Loucy (cell line): ENCODE measurements around the gene SLC15A3.

Source experiments
- H2AFZ ChIP-seq: fragments of 200-600 bp; sonication (generic); 2 replicates; pipeline ENCODE4 v1.6.0; 2016; ENCODE audit warnings: antibody characterized with exemption, mild to moderate bottlenecking, low read length, moderate library complexity
- H3F3A ChIP-seq: fragments of 200-600 bp; 2 replicates; pipeline ENCODE4 v1.6.0; 2016; ENCODE audit warnings: antibody characterized with exemption, low read depth, mild to moderate bottlenecking
- H3K27me3 ChIP-seq: fragments of 200-600 bp; sonication (generic); 2 replicates; pipeline ENCODE4 v1.6.1; 2014; ENCODE audit warnings: low read length, mild to moderate bottlenecking; ENCODE audit not compliant: insufficient read depth, poor library complexity, severe bottlenecking
- H3K36me3 ChIP-seq: fragments of 200-600 bp; sonication (generic); 2 replicates; pipeline ENCODE4 v1.6.1; 2016; ENCODE audit warnings: low read length; ENCODE audit not compliant: insufficient read depth
- H3K4me1 ChIP-seq: fragments of 200-600 bp; sonication (generic); 2 replicates; pipeline ENCODE4 v1.5.1; 2014; ENCODE audit warnings: low read length, mild to moderate bottlenecking; ENCODE audit not compliant: insufficient read depth, poor library complexity, severe bottlenecking
- H3K4me2 ChIP-seq: fragments of 200-600 bp; sonication (generic); 2 replicates; pipeline ENCODE4 v1.6.0; 2014; ENCODE audit warnings: antibody characterized with exemption, low read length, low read depth, mild to moderate bottlenecking; ENCODE audit not compliant: poor library complexity, severe bottlenecking
- H3K4me3 ChIP-seq: fragments of 200-600 bp; sonication (generic); 2 replicates; pipeline ENCODE4 v1.5.1; 2014; ENCODE audit warnings: low read length, mild to moderate bottlenecking, mixed read lengths; ENCODE audit not compliant: poor library complexity, severe bottlenecking
- H3K79me2 ChIP-seq: fragments of 200-600 bp; sonication (generic); 2 replicates; pipeline ENCODE4 v1.6.1; 2014; ENCODE audit warnings: low read length; ENCODE audit not compliant: insufficient read depth
- H3K9ac ChIP-seq: fragments of 200-600 bp; sonication (generic); 2 replicates; pipeline ENCODE4 v1.6.0; 2014; ENCODE audit warnings: mild to moderate bottlenecking, low read depth, low read length, moderate library complexity; ENCODE audit not compliant: poor library complexity, severe bottlenecking
- H3K9me2 ChIP-seq: fragments of 200-600 bp; sonication (generic); replicated peaks from 2 replicates; pipeline ENCODE4 v1.6.1; 2016; ENCODE audit warnings: low read depth, low read length, mixed read lengths
- H3K9me3 ChIP-seq: fragments of 200-600 bp; sonication (generic); 2 replicates; pipeline ENCODE4 v1.6.1; 2014; ENCODE audit warnings: mild to moderate bottlenecking, antibody characterized with exemption, low read length, low read depth; ENCODE audit not compliant: insufficient read depth
- H4K20me1 ChIP-seq: fragments of 200-600 bp; sonication (generic); 2 replicates; pipeline ENCODE4 v1.6.0; 2014; ENCODE audit warnings: antibody characterized with exemption, low read length, mild to moderate bottlenecking; ENCODE audit not compliant: insufficient read depth, poor library complexity, severe bottlenecking
- EZH2phosphoT487 ChIP-seq: fragments of 200-600 bp; IDR thresholded peaks from 2 replicates; pipeline ENCODE4 v1.6.1; 2018; ENCODE audit warnings: antibody characterized with exemption, mild to moderate bottlenecking, moderate library complexity, borderline replicate concordance
- TF ChIP-seq, protein P1 (sequence below): fragments of 200-600 bp; sonication (generic); conservative IDR thresholded peaks from 2 replicates; pipeline ENCODE4 v1.5.1; 2014; ENCODE audit warnings: mild to moderate bottlenecking, antibody characterized with exemption, low read length

SLC15A3 gene

GRCh38 chr11:60995798-60996197 is 43.8 kb upstream of the SLC15A3 start:
- Histone ChIP-seq H2AFZ (no peak overlapping the region), H3K4me3 (no peak overlapping the region)

GRCh38 chr11:60994541-60995080 is 42.6 kb upstream of the SLC15A3 start:
- TF ChIP-seq, protein P1, sequence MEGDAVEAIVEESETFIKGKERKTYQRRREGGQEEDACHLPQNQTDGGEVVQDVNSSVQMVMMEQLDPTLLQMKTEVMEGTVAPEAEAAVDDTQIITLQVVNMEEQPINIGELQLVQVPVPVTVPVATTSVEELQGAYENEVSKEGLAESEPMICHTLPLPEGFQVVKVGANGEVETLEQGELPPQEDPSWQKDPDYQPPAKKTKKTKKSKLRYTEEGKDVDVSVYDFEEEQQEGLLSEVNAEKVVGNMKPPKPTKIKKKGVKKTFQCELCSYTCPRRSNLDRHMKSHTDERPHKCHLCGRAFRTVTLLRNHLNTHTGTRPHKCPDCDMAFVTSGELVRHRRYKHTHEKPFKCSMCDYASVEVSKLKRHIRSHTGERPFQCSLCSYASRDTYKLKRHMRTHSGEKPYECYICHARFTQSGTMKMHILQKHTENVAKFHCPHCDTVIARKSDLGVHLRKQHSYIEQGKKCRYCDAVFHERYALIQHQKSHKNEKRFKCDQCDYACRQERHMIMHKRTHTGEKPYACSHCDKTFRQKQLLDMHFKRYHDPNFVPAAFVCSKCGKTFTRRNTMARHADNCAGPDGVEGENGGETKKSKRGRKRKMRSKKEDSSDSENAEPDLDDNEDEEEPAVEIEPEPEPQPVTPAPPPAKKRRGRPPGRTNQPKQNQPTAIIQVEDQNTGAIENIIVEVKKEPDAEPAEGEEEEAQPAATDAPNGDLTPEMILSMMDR, result no peak
- no peak for TF ChIP-seq EZH2phosphoT487
- Histone ChIP-seq H2AFZ (no peak overlapping the region), H3K4me3 (no peak overlapping the region), H3F3A (no peaks in the 10 kb centered on the region), H3K27me3 (no peaks in the 10 kb centered on the region), H3K9me3 (no peaks in the 10 kb centered on the region), H3K79me2 (no peaks in the 10 kb centered on the region), H3K9ac (no peak overlapping the region), H4K20me1 (no peaks in the 10 kb centered on the region), H3K4me2 (no peak overlapping the region), H3K9me2 (no peaks in the 10 kb centered on the region), H3K4me1 (no peaks in the 10 kb centered on the region), H3K36me3 (no peaks in the 10 kb centered on the region)

More at GRCh38 chr11:60995798-60996197, 43.8 kb upstream of the SLC15A3 start:
- Histone ChIP-seq H3K9ac (no peak overlapping the region), H3K9me2 (no peaks in the 10 kb centered on the region), H4K20me1 (no peaks in the 10 kb centered on the region), H3K79me2 (no peaks in the 10 kb centered on the region), H3K9me3 (no peaks in the 10 kb centered on the region), H3K36me3 (no peaks in the 10 kb centered on the region), H3F3A (no peaks in the 10 kb centered on the region), H3K4me1 (no peaks in the 10 kb centered on the region), H3K4me2 (no peak overlapping the region), H3K27me3 (no peaks in the 10 kb centered on the region)
- TF ChIP-seq EZH2phosphoT487, result no peak
- TF ChIP-seq, protein P1, result no peak

DNA sequence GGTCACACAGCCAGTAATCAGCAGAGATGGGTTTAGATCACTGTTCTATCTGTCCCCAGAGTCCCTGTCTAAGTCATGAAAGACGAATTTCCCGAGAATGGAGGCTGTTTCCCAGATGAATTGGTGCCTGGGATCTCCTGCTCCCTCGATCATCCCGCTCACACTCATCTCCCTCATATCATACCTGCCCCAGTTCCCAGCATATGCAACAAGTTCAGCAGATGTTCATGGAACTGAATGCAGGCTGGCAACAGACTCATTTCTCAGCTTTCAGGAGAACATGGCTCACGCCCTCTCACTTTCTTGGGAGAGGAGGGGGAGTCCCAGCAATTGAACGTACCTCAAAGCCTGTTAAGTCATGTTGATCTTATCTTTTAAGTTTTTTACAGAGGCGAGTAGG is 41.6 kb upstream of the SLC15A3 start:
- H3K9me2 ChIP-seq, result no peaks in the 10 kb centered on the region
- H3K4me2 ChIP-seq, result no peak overlapping the region
- H3K36me3 ChIP-seq, result no peaks in the 10 kb centered on the region
- TF ChIP-seq, protein P1, result no peak
- TF ChIP-seq EZH2phosphoT487, result no peak
- H3F3A ChIP-seq, result no peaks in the 10 kb centered on the region
- no peak overlapping the region for H3K4me3 ChIP-seq
- no peaks in the 10 kb centered on the region for H3K27me3 ChIP-seq
- H3K9ac ChIP-seq, result no peak overlapping the region
- H4K20me1 ChIP-seq, result no peaks in the 10 kb centered on the region
- no peaks in the 10 kb centered on the region for H3K9me3 ChIP-seq
- H3K79me2 ChIP-seq, result no peaks in the 10 kb centered on the region
- H2AFZ ChIP-seq, result no peak overlapping the region
- H3K4me1 ChIP-seq, result no peaks in the 10 kb centered on the region
